ENCODE results near the gene ZNF471.

GRCh38 chr19:56572589-56572988 is 64.9 kb downstream of the ZNF471 start:
- TF ChIP-seq, protein P1, sequence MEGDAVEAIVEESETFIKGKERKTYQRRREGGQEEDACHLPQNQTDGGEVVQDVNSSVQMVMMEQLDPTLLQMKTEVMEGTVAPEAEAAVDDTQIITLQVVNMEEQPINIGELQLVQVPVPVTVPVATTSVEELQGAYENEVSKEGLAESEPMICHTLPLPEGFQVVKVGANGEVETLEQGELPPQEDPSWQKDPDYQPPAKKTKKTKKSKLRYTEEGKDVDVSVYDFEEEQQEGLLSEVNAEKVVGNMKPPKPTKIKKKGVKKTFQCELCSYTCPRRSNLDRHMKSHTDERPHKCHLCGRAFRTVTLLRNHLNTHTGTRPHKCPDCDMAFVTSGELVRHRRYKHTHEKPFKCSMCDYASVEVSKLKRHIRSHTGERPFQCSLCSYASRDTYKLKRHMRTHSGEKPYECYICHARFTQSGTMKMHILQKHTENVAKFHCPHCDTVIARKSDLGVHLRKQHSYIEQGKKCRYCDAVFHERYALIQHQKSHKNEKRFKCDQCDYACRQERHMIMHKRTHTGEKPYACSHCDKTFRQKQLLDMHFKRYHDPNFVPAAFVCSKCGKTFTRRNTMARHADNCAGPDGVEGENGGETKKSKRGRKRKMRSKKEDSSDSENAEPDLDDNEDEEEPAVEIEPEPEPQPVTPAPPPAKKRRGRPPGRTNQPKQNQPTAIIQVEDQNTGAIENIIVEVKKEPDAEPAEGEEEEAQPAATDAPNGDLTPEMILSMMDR (IDR thresholded peaks at IDR 0.05): no peak
- no peak for TF ChIP-seq POLR2A (IDR thresholded peaks at IDR 0.05)

Data from vagina (tissue), 2 donors.